Neural cell (in vitro differentiated cells): ENCODE data around the gene CGNL1. TPM values are rescaled to one million over a fixed set of nuclear protein-coding genes. Genes with fewer than 3 reads are reported as not detected.

ENCODE experiments used
- H2AFZ ChIP-seq: fragments of 200-600, 300-800 bp; sonication (generic), shearing (Covaris generic); 2 replicates; pipeline ENCODE4 v1.6.0; 2014; ENCODE audit warnings: low read depth, mild to moderate bottlenecking, antibody characterized with exemption, low read length, moderate library complexity
- H3F3A ChIP-seq: fragments of 200-600 bp; shearing (Covaris generic); 2 replicates; pipeline ENCODE4 v1.6.1; 2016; ENCODE audit warnings: mild to moderate bottlenecking, moderate library complexity, mixed read lengths, antibody characterized with exemption, low read length; ENCODE audit not compliant: insufficient read depth, poor library complexity, severe bottlenecking
- H3K27ac ChIP-seq: fragments of 200-600, 300-800 bp; sonication (generic), shearing (Covaris generic); 2 replicates; pipeline ENCODE4 v1.5.1; 2014; ENCODE audit warnings: mild to moderate bottlenecking, low read length, moderate library complexity
- H3K27me3 ChIP-seq: fragments of 300-800, 200-600 bp; sonication (generic), shearing (Covaris generic); 2 replicates; pipeline ENCODE4 v1.6.0; 2014; ENCODE audit warnings: mild to moderate bottlenecking, low read depth, low read length, moderate library complexity; ENCODE audit not compliant: insufficient read depth
- H3K36me3 ChIP-seq: fragments of 300-800, 200-600 bp; sonication (generic), shearing (Covaris generic); 2 replicates; pipeline ENCODE4 v1.5.1; 2014; ENCODE audit warnings: mild to moderate bottlenecking, antibody characterized with exemption, low read length, moderate library complexity; ENCODE audit not compliant: insufficient read depth
- H3K4me2 ChIP-seq: fragments of 300-800, 200-600 bp; sonication (generic), shearing (Covaris generic); 2 replicates; pipeline ENCODE4 v1.6.0; 2014; ENCODE audit warnings: mild to moderate bottlenecking, low read length
- H3K4me3 ChIP-seq: fragments of 300-800, 200-600 bp; sonication (generic), shearing (Covaris generic); 2 replicates; pipeline ENCODE4 v1.5.1; 2014; ENCODE audit warnings: mild to moderate bottlenecking, low read length, moderate library complexity
- H3K79me2 ChIP-seq: fragments of 200-600 bp; shearing (Covaris generic); replicated peaks from 2 replicates; pipeline ENCODE4 v1.6.0; 2014; ENCODE audit warnings: mild to moderate bottlenecking, low read length, moderate library complexity; ENCODE audit not compliant: insufficient read depth
- H3K9ac ChIP-seq: fragments of 300-800, 200-600 bp; sonication (generic), shearing (Covaris generic); 2 replicates; pipeline ENCODE4 v1.6.1; 2016; ENCODE audit warnings: mild to moderate bottlenecking, low read length, mixed read lengths
- H3K9me2 ChIP-seq: fragments of 200-600 bp; shearing (Covaris generic); 2 replicates; pipeline ENCODE4 v1.6.1; 2016; ENCODE audit warnings: mild to moderate bottlenecking, low read length, mixed read lengths; ENCODE audit not compliant: insufficient read depth
- H3K9me3 ChIP-seq: fragments of 200-600, 300-800 bp; sonication (generic), shearing (Covaris generic); 2 replicates; pipeline ENCODE4 v1.6.1; 2016; ENCODE audit warnings: mild to moderate bottlenecking, mixed run types, low read length, moderate library complexity, mixed read lengths
- H4K20me1 ChIP-seq: fragments of 200-600 bp; shearing (Covaris generic); 2 replicates; pipeline ENCODE4 v1.6.1; 2016; ENCODE audit warnings: mild to moderate bottlenecking, mixed run types; ENCODE audit not compliant: insufficient read depth
- CTCF ChIP-seq: fragments of 450-650 bp; IDR thresholded peaks from 2 replicates; pipeline ENCODE4 v1.5.1; 2014; ENCODE audit warnings: antibody characterized with exemption, mild to moderate bottlenecking, moderate library complexity; ENCODE audit not compliant: poor library complexity, severe bottlenecking
- EP300 ChIP-seq: fragments of 450-650 bp; conservative IDR thresholded peaks from 2 replicates; pipeline ENCODE4 v1.6.1; 2014; ENCODE audit warnings: antibody characterized with exemption, mild to moderate bottlenecking, moderate library complexity; ENCODE audit not compliant: poor library complexity, severe bottlenecking
- EZH2 ChIP-seq: fragments of 200-600, 300-800 bp; shearing (Covaris generic), sonication (generic); IDR thresholded peaks from 2 replicates; pipeline ENCODE4 v1.6.1; 2014; ENCODE audit warnings: antibody characterized with exemption, low read length, borderline replicate concordance, mild to moderate bottlenecking; ENCODE audit not compliant: insufficient read depth, poor library complexity, severe bottlenecking
- MXI1 ChIP-seq: fragments of 450-650 bp; conservative IDR thresholded peaks from 2 replicates; pipeline ENCODE4 v1.6.1; 2014; ENCODE audit warnings: antibody characterized with exemption, mild to moderate bottlenecking; ENCODE audit not compliant: poor library complexity, severe bottlenecking
- POLR2AphosphoS5 ChIP-seq: IDR thresholded peaks from 2 replicates; pipeline ENCODE4 v1.6.1; 2012
- RAD21 ChIP-seq: fragments of 450-650 bp; conservative IDR thresholded peaks from 2 replicates; pipeline ENCODE4 v1.6.1; 2014; ENCODE audit warnings: antibody characterized with exemption, mild to moderate bottlenecking, moderate library complexity
- REST ChIP-seq: IDR thresholded peaks from 2 replicates; pipeline ENCODE4 v1.6.1; 2012; ENCODE audit warnings: borderline replicate concordance
- SMC3 ChIP-seq: fragments of 450-650 bp; conservative IDR thresholded peaks from 2 replicates; pipeline ENCODE4 v1.6.1; 2014; ENCODE audit warnings: antibody characterized with exemption, mild to moderate bottlenecking, moderate library complexity; ENCODE audit not compliant: poor library complexity
- TAF1 ChIP-seq: IDR thresholded peaks from 2 replicates; pipeline ENCODE4 v1.6.1; 2012; ENCODE audit warnings: low read depth
- polyA plus RNA-seq: library from polyadenylated mRNA; depleted of rRNA; stranded (reverse); fragments of >200 nt; gene quantifications from 2 replicates; pipeline ENCODE4 v1.2.3, GENCODE V29; 2014

Gene CGNL1
- polyA plus RNA-seq, 1 donor from 2014 or later, result 0.26 TPM

GRCh38 chr15:57538821-57539220, 162.5 kb downstream of the CGNL1 start:
- Histone ChIP-seq H3K4me2 (no peak overlapping the region), H3F3A (no peaks in the 10 kb centered on the region), H3K9me3 (no peaks in the 10 kb centered on the region), H3K4me3 (no peak overlapping the region), H2AFZ (no peak overlapping the region), H3K27ac (no peak overlapping the region), H3K9ac (no peak overlapping the region), H3K79me2 (no peaks in the 10 kb centered on the region), H3K27me3 (no peaks in the 10 kb centered on the region), H4K20me1 (no peaks in the 10 kb centered on the region), H3K9me2 (no peaks in the 10 kb centered on the region), H3K36me3 (no peaks in the 10 kb centered on the region)
- TF ChIP-seq POLR2AphosphoS5 (no peak), EZH2 (no peak), EP300 (no peak), TAF1 (no peak)

GRCh38 chr15:57540211-57540610, 163.9 kb downstream of the CGNL1 start:
- Histone ChIP-seq H3K79me2 (no peaks in the 10 kb centered on the region), H3F3A (no peaks in the 10 kb centered on the region), H3K27ac (no peak overlapping the region), H3K4me3 (no peak overlapping the region), H3K27me3 (no peaks in the 10 kb centered on the region), H3K9me2 (no peaks in the 10 kb centered on the region), H4K20me1 (no peaks in the 10 kb centered on the region), H2AFZ (no peak overlapping the region), H3K9me3 (no peaks in the 10 kb centered on the region), H3K36me3 (no peaks in the 10 kb centered on the region), H3K9ac (no peak overlapping the region), H3K4me2 (no peak overlapping the region)
- TF ChIP-seq POLR2AphosphoS5 (no peak), EP300 (no peak), REST (no peak), MXI1 (no peak), SMC3 (no peak), CTCF (no peak), RAD21 (no peak), EZH2 (no peak), TAF1 (no peak)

GRCh38 chr15:57540736-57541135, 164.4 kb downstream of the CGNL1 start:
- Histone ChIP-seq H3K4me3 (no peak overlapping the region), H3K79me2 (no peaks in the 10 kb centered on the region), H3K9me3 (no peaks in the 10 kb centered on the region), H3K4me2 (no peak overlapping the region), H3K9ac (no peak overlapping the region), H3F3A (no peaks in the 10 kb centered on the region), H3K27ac (no peak overlapping the region), H4K20me1 (no peaks in the 10 kb centered on the region), H3K36me3 (no peaks in the 10 kb centered on the region), H3K9me2 (no peaks in the 10 kb centered on the region), H3K27me3 (no peaks in the 10 kb centered on the region), H2AFZ (no peak overlapping the region)
- TF ChIP-seq RAD21, result no peak
- TF ChIP-seq POLR2AphosphoS5, result no peak
- no peak for TF ChIP-seq EP300
- TF ChIP-seq TAF1, result no peak
- no peak for TF ChIP-seq CTCF
- no peak for TF ChIP-seq EZH2
- no peak for TF ChIP-seq REST
- no peak for TF ChIP-seq SMC3
- TF ChIP-seq MXI1, result no peak
